Upper lobe of right lung (tissue), 1 donor: ENCODE results near the gene PPIC. TPM values are rescaled to one million over a fixed set of nuclear protein-coding genes. Genes with fewer than 3 reads are reported as not detected.

Experiments
- ATAC-seq: fragments of 200-7000 bp; cut with Tn5 transposase; one replicate; pipeline ENCODE4 v1.9.1; 2020; ENCODE audit warnings: mild to moderate bottlenecking, moderate library complexity
- DNase-seq: peaks from one replicate; pipeline ENCODE4 v3.0.0-alpha.2; 2020
- H3K27ac ChIP-seq: fragments of 200-600 bp; one replicate; pipeline ENCODE4 v1.8.0; 2022
- H3K27me3 ChIP-seq: fragments of 200-600 bp; one replicate; pipeline ENCODE4 v1.8.0; 2022; ENCODE audit warnings: mild to moderate bottlenecking
- H3K36me3 ChIP-seq: fragments of 200-600 bp; one replicate; pipeline ENCODE4 v1.8.0; 2022
- H3K4me1 ChIP-seq: fragments of 200-600 bp; one replicate; pipeline ENCODE4 v1.8.0; 2022
- H3K4me3 ChIP-seq: fragments of 200-600 bp; one replicate; pipeline ENCODE4 v1.8.0; 2022; ENCODE audit warnings: mild to moderate bottlenecking
- H3K9me3 ChIP-seq: fragments of 200-600 bp; one replicate; pipeline ENCODE4 v1.8.0; 2022
- CTCF ChIP-seq: fragments of 200-600 bp; IDR thresholded peaks from one replicate; pipeline ENCODE4 v1.8.0; 2022; ENCODE audit warnings: antibody characterized with exemption
- intact Hi-C: fragments of 100-400 bp; cut with DNase I; formaldehyde crosslinking; loops from one replicate; pipeline ENCODE4 v1.11.0; 2022
- total RNA-seq: library from RNA; stranded (reverse); fragmentation: NEBNext Ultra II Directional; extraction: Animal tissue kit (Norgen Biotek cat#: 25700); gene quantifications from one replicate; pipeline ENCODE4 v1.2.1, GENCODE V29; 2021
- donor health status: DM: no; HTN: yes; CAD: no; lungs with severe emphysema.

Gene PPIC
- total RNA-seq, 1 donor from 2014 or later, result 43.0 TPM

DNA sequence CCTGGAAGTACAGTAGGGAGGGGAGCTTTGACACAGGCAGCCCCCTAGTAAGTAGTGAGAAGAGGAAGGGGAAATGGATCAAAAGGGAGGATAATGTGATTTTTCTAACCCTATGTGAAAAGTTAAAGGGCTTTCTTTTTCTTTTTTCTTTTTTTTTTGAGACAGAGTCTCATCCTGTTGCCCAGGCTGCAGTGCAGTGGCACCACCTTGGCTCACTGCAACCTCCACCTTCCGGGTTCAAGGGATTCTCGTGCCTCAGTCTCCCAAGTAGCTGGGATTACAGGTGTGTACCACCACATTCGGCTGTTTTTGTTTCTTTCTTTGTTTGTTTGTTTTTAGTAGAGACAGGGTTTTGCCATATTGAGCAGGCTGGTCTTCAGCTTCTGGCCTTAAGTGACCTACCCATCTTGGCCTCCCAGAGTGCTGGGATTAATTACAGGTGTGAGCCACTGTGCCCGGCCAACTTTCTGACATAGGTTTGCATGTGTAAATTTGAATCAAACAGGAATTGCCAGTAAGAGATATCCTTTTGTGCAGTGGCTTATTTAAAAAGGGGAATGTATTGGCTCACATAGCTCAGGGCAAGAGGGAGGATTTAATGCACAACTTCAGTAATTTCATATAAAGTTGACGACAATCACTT, 39.1 kb upstream of the PPIC start:
- Histone ChIP-seq H3K4me1 (no peaks in the 10 kb centered on the region), H3K9me3 (no peaks in the 10 kb centered on the region), H3K4me3 (no peak overlapping the region), H3K36me3 (no peaks in the 10 kb centered on the region), H3K27ac (no peak overlapping the region), H3K27me3 (no peaks in the 10 kb centered on the region)
- ATAC-seq (no peak), DNase-seq (no peak)
- intact Hi-C loops, result no loop called here
- TF ChIP-seq CTCF, result no peak

GRCh38 chr5:123068368-123068938, 31.9 kb upstream of the PPIC start:
- Histone ChIP-seq H3K27me3 (no peaks in the 10 kb centered on the region), H3K27ac (no peak overlapping the region), H3K36me3 (no peaks in the 10 kb centered on the region), H3K4me3 (no peak overlapping the region), H3K9me3 (no peaks in the 10 kb centered on the region), H3K4me1 (no peaks in the 10 kb centered on the region)
- no peak for TF ChIP-seq CTCF
- DNase-seq, result no peak
- ATAC-seq, result no peak
- intact Hi-C loops, result no loop called here

- Histone ChIP-seq H3K27me3 (no peaks in the 10 kb centered on the region), H3K4me1 (no peaks in the 10 kb centered on the region), H3K36me3 (no peaks in the 10 kb centered on the region), H3K4me3 (no peak overlapping the region), H3K9me3 (peaks cover 5% of the 10 kb centered on the region), H3K27ac (no peak overlapping the region)
- ATAC-seq (no peak), DNase-seq (no peak)
- TF ChIP-seq CTCF, result no peak
- intact Hi-C loops, result no loop called here
These were observed 29.5 kb upstream of the PPIC start for GRCh38 chr5:123066016-123066415.

DNA sequence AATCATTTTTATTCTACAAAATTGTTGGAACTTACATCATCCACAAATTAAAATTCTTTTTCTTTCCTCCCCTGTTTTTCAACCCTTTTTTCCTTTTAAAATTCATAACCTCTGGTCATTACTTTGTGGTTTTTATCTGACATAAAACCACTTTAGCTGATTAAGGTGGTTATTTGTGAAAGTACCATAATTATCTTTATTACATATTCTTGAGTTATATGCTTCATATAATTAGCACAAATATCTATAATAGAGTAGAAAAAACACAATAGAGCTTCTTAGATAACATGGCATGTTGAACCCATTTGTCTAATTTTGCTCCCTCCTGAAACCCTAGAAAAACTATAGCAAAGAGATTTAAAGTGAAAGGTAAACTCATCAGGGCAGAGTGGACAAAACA, 22.9 kb upstream of the PPIC start:
- no peak for TF ChIP-seq CTCF
- no peaks in the 10 kb centered on the region for H3K36me3 ChIP-seq
- peaks cover 5% of the 10 kb centered on the region for H3K9me3 ChIP-seq
- no peaks in the 10 kb centered on the region for H3K4me1 ChIP-seq
- ATAC-seq (no peak), DNase-seq (no peak)
- no peaks in the 10 kb centered on the region for H3K27me3 ChIP-seq
- no peak overlapping the region for H3K4me3 ChIP-seq
- intact Hi-C loops, result loop anchor here (10.0 kb wide), 1 partner anchor 225 kb away; no protein-coding TSS in a partner anchor
- no peak overlapping the region for H3K27ac ChIP-seq

GRCh38 chr5:123051206-123051605, 14.7 kb upstream of the PPIC start:
- H3K4me3 ChIP-seq, result no peak overlapping the region
- TF ChIP-seq CTCF, result no peak
- DNase-seq, result no peak
- intact Hi-C loops, result loop anchor here (10.0 kb wide), 1 partner anchor 216 kb away; no protein-coding TSS in a partner anchor
- ATAC-seq, result no peak
- no peaks in the 10 kb centered on the region for H3K36me3 ChIP-seq
- H3K27me3 ChIP-seq, result no peaks in the 10 kb centered on the region
- H3K9me3 ChIP-seq, result peaks cover 4% of the 10 kb centered on the region
- no peak overlapping the region for H3K27ac ChIP-seq
- H3K4me1 ChIP-seq, result no peaks in the 10 kb centered on the region
